OCI-LY7 (cell line): ENCODE results near the gene APBA3. TPM values are rescaled to one million over a fixed set of nuclear protein-coding genes. Genes with fewer than 3 reads are reported as not detected.

ENCODE experiments used
- BruUV-seq: library from RNA; stranded (reverse); fragments of 400-500 nt; replicated peaks from 2 replicates; lab custom pipeline; 2021; lab: Mats Ljungman, UMichigan
- CTCF ChIA-PET: fragments of 300-600 bp; sonication (Branson Sonifier 250); formaldehyde crosslinking; loops from one replicate; lab custom pipeline; 2022; ENCODE audit warnings: antibody characterized with exemption; ENCODE audit not compliant: unreplicated experiment; lab: Charles Lee
- POLR2A ChIA-PET: fragments of 300-600 bp; sonication (Branson Sonifier 250); formaldehyde crosslinking; loops from one replicate; lab custom pipeline; 2022; ENCODE audit warnings: antibody characterized with exemption; lab: Charles Lee
- DNase-seq: peaks from one replicate; pipeline ENCODE4 v3.0.0-alpha.2; 2015; ENCODE audit warnings: low spot score
- H2AFZ ChIP-seq: fragments of 200-600 bp; sonication (generic), shearing (Covaris generic); 2 replicates; pipeline ENCODE4 v1.6.1; 2014; ENCODE audit warnings: mild to moderate bottlenecking, antibody characterized with exemption, low read length, moderate library complexity
- H3K27ac ChIP-seq: fragments of 200-600 bp; sonication (generic); 2 replicates; pipeline ENCODE4 v1.5.1; 2014; ENCODE audit warnings: mixed run types, low read depth, mild to moderate bottlenecking, moderate library complexity, low read length, inconsistent platforms; ENCODE audit not compliant: poor library complexity, severe bottlenecking
- H3K36me3 ChIP-seq: fragments of 200-600 bp; sonication (generic); 2 replicates; pipeline ENCODE4 v1.6.1; 2014; ENCODE audit warnings: mild to moderate bottlenecking, antibody characterized with exemption, low read length, moderate library complexity, mixed read lengths; ENCODE audit not compliant: insufficient read depth
- H3K4me1 ChIP-seq: fragments of 200-600 bp; sonication (generic); 2 replicates; pipeline ENCODE4 v1.5.1; 2014; ENCODE audit warnings: mild to moderate bottlenecking, low read length; ENCODE audit not compliant: insufficient read depth, poor library complexity, severe bottlenecking
- H3K4me2 ChIP-seq: fragments of 200-600 bp; sonication (generic); 2 replicates; pipeline ENCODE4 v1.6.1; 2014; ENCODE audit warnings: mild to moderate bottlenecking, low read length
- H3K4me3 ChIP-seq: fragments of 200-600 bp; sonication (generic); 2 replicates; pipeline ENCODE4 v1.5.1; 2014; ENCODE audit warnings: mild to moderate bottlenecking, low read depth, low read length; ENCODE audit not compliant: poor library complexity, severe bottlenecking
- H3K79me2 ChIP-seq: fragments of 200-600 bp; sonication (generic); 2 replicates; pipeline ENCODE4 v1.6.1; 2016; ENCODE audit warnings: low read depth, mild to moderate bottlenecking, low read length, moderate library complexity, mixed read lengths; ENCODE audit not compliant: insufficient read depth
- H3K9me2 ChIP-seq: fragments of 200-600 bp; sonication (generic); 2 replicates; pipeline ENCODE4 v1.6.1; 2016; ENCODE audit warnings: mild to moderate bottlenecking, low read length, mixed read lengths; ENCODE audit not compliant: insufficient read depth
- H3K9me3 ChIP-seq: fragments of 200-600 bp; sonication (generic); 2 replicates; pipeline ENCODE4 v1.6.1; 2014; ENCODE audit warnings: mild to moderate bottlenecking, mixed run types, low read length, mixed read lengths
- H4K20me1 ChIP-seq: fragments of 200-600 bp; sonication (generic); 2 replicates; pipeline ENCODE4 v1.6.1; 2014; ENCODE audit warnings: mild to moderate bottlenecking, antibody characterized with exemption, low read length, moderate library complexity, mixed read lengths; ENCODE audit not compliant: insufficient read depth
- CTCF ChIP-seq: fragments of 200-600 bp; sonication (generic); conservative IDR thresholded peaks from 2 replicates; pipeline ENCODE4 v1.5.1; 2014; ENCODE audit warnings: mild to moderate bottlenecking, antibody characterized with exemption, low read length, moderate library complexity, mixed read lengths
- EZH2phosphoT487 ChIP-seq: fragments of 200-600 bp; sonication (generic); IDR thresholded peaks from 2 replicates; pipeline ENCODE4 v1.6.1; 2018; ENCODE audit warnings: low read depth, borderline replicate concordance, mild to moderate bottlenecking, mixed run types, antibody characterized with exemption, low read length, moderate library complexity, mixed read lengths
- intact Hi-C: fragments of 100-400 bp; cut with micrococcal nuclease; formaldehyde crosslinking; loops from one replicate; pipeline ENCODE4 v1.10.0; 2022; ENCODE audit not compliant: unreplicated experiment
- total RNA-seq, 2 experiments: library from RNA; depleted of rRNA in 1 of 2; stranded (reverse); fragments of >200 nt in 1 of 2; shearing (Covaris generic) in 1 of 2; gene quantifications; 2 replicates each; pipeline ENCODE4 v1.2.3, GENCODE V29; 2014 to 2022

The APBA3 gene
- total RNA-seq, 2 experiments from 2014 or later, result 28.7 to 34.7 TPM

DNA sequence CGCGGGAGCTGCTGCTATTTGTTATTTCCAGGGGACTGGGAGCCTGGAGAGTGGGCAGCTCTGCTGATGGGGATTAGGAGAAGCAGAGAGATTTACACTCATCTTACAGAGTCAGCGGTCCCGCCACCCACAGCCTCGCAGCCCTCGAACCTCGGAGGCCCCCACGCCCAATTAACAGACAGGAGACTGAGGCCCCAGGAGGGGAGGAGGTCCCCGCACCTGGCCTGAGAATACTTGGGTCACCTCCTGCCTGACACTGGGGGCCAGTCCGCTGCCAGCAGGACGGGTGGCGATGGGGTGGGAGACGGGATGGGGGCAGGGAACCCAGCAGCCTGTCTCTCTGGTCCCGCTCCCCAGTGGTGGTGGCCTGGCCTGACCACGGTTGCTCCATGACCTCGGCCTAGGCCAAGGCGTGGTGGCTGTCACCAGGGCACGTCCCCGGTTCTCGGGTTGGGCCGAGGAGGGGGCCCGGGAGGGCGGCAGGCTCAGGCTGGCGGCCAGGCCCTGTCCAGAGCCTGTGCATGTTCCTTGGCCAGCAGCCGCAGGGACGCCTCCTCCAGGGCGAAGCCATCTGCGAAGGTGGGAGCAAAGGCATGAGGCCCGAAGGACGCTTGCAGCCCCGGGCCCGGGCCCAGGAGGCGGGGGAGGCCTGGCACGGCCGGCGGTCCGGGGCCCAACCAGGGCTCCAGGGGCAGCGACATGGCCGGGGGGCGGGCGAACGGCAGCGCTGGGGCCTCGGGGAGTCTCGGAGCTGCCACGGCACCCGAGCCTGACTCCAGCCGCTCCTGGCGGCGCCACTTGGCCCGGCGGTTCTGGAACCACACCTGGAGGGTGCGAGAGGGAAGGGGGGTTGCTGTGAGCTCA lies 8.9 kb upstream of the APBA3 start:
- Histone ChIP-seq H4K20me1 (no peaks in the 10 kb centered on the region), H3K36me3 (peaks cover 17% of the 10 kb centered on the region)

GRCh38 chr19:3769494-3769893 lies 8.0 kb upstream of the APBA3 start:
- H3K9me3 ChIP-seq, result no peaks in the 10 kb centered on the region
- no peak overlapping the region for H3K27ac ChIP-seq
- H2AFZ ChIP-seq, result no peak overlapping the region
- no peak overlapping the region for H3K4me2 ChIP-seq
- no peak overlapping the region for H3K4me3 ChIP-seq
- no peak for DNase-seq
- ChIA-PET POLR2A (no interaction called here), CTCF (no interaction called here)
- H3K36me3 ChIP-seq, result peaks cover 22% of the 10 kb centered on the region
- no TSS peak for BruUV-seq
- H3K4me1 ChIP-seq, result no peaks in the 10 kb centered on the region
- H3K79me2 ChIP-seq, result no peaks in the 10 kb centered on the region
- H4K20me1 ChIP-seq, result no peaks in the 10 kb centered on the region
- intact Hi-C loops, result no loop called here
- H3K9me2 ChIP-seq, result no peaks in the 10 kb centered on the region
- TF ChIP-seq EZH2phosphoT487, result no peak
- TF ChIP-seq CTCF, result no peak

More for the DNA sequence above, 8.9 kb upstream of the APBA3 start:
- Histone ChIP-seq H3K79me2 (no peaks in the 10 kb centered on the region), H3K4me1 (no peaks in the 10 kb centered on the region), H2AFZ (no peak overlapping the region), H3K9me2 (no peaks in the 10 kb centered on the region), H3K27ac (no peak overlapping the region), H3K4me2 (no peak overlapping the region), H3K4me3 (no peak overlapping the region), H3K9me3 (no peaks in the 10 kb centered on the region)
- TF ChIP-seq CTCF (no peak), EZH2phosphoT487 (no peak)
- POLR2A ChIA-PET, result no interaction called here
- intact Hi-C loops, result no loop called here
- no peak for DNase-seq
- CTCF ChIA-PET, result no interaction called here
- no TSS peak for BruUV-seq

DNA sequence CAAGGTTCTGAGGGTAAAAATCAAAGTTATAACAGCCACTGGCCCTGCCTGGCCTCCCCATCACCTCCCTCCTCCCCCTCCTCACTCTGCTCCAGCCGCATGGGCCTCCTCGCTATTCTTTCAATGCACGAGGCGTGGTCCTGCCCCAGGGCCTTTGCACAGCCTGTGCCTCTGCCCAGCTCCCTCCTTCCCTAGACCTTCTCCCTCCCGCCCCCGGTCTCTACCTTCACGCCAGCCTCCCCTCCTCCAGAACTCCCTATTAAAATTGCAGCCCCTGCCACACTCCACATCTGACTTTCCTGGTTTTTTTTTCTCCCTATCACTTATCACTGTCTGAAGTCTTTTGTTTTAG lies 7.2 kb upstream of the APBA3 start:
- H3K9me2 ChIP-seq, result no peaks in the 10 kb centered on the region
- H3K36me3 ChIP-seq, result peaks cover 22% of the 10 kb centered on the region
- H3K4me1 ChIP-seq, result no peaks in the 10 kb centered on the region
- no peak overlapping the region for H3K4me3 ChIP-seq
- peaks cover under 1% of the 10 kb centered on the region; the same call in 1 of the 2 replicates for H3K79me2 ChIP-seq
- TF ChIP-seq EZH2phosphoT487 (no peak), CTCF (no peak)
- H3K4me2 ChIP-seq, result no peak overlapping the region
- intact Hi-C loops, result no loop called here
- ChIA-PET POLR2A (no interaction called here), CTCF (no interaction called here)
- no peaks in the 10 kb centered on the region for H4K20me1 ChIP-seq
- H3K9me3 ChIP-seq, result no peaks in the 10 kb centered on the region
- DNase-seq, result no peak
- no TSS peak for BruUV-seq
- no peak overlapping the region for H2AFZ ChIP-seq
- no peak overlapping the region for H3K27ac ChIP-seq
